GM19025 (cell line): Measurements from ENCODE around the gene CAST.

Experiments
- ATAC-seq: cut with Tn5 transposase; IDR thresholded peaks from one replicate; pipeline ENCODE4 v1.9.1; 2021; ENCODE audit warnings: mild to moderate bottlenecking, low read depth, moderate library complexity; ENCODE audit not compliant: unreplicated experiment

CAST gene

DNA sequence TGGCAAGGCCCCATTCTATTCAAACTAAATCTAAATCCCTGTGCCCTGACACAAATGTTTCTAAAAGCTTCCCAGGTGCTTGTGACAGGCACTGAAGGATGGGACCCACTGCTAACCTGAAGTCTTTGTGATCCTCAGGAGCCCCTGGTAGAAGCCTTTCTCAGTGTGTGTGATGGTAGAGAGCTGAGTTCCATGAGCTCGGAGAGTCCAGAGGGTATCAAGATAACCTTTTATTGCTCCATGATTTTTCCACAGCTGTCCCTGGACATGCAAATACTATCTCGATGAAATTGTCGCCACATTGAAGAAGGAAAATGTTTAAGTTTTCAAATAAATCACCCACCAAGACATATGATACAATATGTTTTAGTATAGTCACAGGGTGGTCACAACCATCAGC is 7.7 kb downstream of the CAST start:
- ATAC-seq, result no peak

DNA sequence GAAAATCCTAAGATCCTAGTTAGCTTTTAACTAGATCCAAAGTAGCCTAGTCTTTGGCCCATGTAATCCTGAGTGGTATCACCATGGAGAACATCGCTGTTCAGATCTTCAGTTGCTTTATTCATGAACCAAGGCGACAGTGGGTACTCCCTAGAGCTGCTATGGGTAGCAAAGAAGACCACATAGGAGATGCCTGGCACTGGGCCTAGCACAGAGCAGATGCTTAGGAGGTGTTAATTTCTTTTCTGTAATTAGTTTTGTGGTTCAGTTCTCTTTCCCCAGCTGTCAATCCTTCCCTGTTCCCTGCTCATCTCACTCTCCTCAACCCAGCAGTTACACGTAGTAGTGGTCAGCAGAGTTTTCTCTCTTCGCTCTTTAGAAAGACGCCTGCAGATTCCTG is 9.3 kb downstream of the CAST start:
- no peak for ATAC-seq

DNA sequence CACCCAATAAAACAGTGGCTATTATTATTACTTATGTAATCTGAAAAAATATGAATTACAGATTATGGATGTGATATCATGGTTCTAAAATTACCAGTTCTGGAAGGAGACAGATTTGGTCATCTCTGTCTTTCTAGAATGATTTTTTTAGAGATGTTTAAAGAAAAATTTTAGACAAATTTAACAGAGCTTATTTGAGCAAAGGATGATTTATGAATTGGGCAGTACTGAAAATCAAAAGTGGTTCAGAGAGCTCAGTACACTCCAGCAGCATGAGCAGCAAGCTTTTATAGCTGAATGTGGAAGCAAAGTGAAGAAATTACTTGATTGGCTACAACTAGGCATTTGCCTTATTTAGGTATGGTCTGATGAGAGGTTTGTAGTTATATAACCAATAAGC is 11.0 kb downstream of the CAST start:
- no peak for ATAC-seq

DNA sequence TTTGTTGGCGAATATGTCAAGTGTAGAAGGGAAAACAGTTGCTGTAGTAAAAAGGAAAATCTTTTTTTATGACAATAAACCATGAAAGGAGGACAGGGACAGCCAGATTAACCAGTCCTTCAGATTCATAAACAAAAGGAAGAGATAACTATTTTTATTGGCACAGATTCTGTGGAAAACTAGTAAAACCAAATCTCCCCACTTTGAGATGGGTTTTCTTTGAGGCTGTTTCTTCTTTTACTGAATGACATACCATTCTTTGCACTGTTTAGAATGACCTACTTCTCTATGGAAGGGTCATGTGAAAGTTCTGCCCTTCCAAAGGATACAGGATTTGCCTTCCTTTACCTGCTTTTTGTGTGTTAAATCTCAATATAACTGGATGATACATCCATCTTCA is 13.7 kb downstream of the CAST start:
- no peak for ATAC-seq

DNA sequence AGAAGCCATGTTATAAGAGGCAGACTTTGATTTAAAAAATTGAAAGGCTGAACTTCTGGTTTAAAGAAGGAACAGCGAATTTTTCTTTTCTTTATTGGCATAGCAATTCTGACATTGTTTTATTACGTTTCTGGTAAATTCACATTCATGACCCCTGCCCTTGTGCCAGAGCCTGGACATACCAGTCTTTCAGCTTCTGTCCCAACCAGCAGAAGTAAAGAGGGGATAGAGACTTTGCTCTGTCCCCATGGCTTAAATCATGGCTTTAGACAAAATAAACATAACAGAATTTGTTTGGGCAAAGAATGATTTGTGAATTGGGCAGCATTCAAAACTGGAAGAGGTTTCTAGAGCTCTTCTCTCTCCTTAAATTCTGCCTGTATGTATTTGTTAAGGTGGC is 15.3 kb downstream of the CAST start:
- no peak for ATAC-seq

DNA sequence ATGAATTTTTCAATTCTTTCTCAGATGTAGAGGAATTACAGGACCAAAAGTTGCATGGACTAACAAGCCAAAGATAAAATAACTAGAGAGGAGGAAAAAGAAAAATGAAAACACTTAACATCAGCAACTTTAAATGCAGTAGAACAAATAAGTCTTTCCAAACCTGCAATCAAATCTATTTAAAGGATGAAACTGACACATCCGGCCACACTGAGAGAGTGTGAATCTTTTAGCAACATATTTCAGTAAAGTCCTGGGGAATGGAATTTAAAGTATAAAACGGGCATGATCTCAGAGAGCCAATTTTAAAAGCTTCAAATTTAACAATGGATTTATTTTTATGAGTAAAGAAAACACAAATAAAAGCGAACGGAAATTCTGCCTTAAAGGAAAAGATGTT is 17.1 kb downstream of the CAST start:
- no peak for ATAC-seq

DNA sequence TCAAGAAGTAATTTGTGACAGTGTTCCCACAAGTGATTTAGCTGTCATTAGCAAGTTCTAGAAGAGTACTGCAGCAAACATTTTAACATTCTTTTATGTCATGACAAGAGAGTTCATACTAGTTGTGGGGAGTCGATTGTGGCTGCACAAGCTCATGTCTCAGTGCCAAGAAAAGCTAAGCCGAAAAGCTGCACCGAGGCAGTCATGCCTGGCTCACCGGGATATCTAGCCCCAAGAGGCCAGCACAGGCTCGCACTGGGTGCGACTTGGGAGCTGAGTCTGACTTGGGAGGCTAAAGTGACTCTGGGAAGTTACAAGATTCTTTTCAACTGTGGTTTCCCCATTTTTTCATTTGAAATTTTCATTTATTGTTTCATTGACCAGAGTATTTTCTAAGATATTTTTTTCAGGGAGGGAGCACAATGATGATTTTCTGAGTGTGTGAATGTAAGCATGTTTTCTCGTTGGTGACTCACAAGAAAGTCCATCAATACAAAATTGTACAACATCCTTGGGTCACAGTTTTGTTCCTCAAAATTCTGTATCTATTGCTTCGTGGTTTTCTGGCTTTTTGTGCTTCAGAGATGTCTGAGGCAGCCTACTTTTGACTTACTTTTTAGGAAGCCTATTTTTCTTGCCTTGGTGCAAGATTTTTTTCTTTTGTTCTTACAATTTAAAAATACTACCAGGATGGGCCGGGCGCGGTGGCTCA is 18.7 kb downstream of the CAST start:
- no peak for ATAC-seq

DNA sequence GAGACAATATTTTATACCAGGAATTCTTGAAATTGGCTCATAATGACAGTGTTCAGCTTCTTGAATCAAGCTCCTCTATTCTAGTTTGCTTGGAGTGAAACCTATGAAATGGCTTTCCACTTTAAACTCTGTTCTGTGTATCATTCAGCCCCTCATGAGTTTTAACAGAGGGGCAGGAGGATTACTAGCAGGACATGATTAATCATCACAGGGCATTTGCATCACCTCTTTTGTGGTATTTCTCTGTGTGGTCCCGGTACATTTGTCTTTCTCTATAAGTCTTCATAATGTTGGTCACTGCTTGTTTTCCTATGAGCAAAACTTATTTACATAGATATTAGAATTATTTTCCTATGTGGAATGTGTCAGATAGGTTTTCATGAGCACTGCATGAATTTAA is 21.2 kb downstream of the CAST start:
- ATAC-seq, result no peak

DNA sequence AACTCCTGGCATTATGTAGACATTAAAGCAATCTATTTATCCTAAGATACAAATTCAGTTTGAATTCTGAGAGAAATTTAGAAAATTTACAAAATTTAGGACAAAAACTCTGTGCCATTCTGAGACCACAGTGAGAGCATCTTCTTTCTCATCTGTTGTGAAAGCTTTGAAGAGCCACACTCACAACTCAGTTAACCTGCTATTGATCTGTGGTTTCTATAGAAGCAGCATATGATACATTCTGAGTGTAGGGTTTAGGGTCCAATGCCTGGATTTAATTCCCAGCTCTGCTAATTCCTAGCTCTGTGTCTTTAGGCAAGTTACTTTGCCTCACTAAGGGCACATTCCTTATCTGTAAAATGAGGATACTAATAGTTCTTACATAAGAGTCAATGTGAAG is 21.6 kb downstream of the CAST start:
- no peak for ATAC-seq

DNA sequence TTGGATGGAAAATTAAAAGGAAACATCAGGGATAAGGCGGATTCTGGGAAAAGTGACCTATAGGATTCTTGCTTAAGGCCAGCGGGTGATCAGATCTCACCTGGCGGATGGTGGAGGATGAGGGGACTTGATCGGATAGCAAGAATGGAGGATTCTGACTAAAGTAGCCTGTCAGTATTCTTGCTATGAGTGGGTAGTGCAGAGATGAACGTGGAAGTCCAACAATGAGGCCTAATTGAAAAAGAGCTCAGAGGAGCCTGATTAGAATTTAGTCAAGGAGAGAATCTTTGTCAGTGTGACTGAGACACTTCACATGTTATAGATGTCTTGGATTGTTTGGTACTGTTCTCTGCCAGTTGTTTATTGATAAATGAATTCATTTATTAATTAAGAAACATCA is 24.9 kb downstream of the CAST start:
- ATAC-seq, result no peak

DNA sequence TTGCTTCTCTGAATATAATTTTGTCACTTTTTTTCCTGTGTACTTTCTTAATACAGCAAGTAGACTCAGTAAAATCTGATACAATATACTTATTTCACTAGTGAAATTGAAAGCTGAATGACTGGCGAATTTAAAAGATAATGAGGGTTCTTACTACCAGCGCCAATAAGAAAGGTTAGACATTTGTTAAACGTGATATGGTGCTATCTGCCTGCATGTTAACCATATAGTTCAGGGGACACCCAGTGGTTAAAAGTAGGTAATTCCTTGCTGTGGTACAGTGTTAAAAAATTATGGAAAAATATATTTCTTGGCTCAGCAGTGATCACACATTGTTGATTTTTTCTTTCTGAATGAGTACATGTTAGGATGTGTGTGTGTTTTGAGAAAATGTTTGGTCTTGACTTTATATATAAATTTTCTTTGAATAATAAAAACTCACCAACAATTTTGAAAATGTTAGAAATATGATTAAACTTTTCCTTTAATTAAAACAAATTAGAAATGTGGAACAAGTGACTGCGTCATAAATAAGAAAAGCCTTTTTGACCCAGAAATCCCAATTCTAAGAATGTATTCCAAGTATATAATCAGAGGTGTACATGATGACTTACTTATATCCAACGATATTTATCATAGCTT is 25.8 kb downstream of the CAST start:
- peak; percentile 68 for ATAC-seq

DNA sequence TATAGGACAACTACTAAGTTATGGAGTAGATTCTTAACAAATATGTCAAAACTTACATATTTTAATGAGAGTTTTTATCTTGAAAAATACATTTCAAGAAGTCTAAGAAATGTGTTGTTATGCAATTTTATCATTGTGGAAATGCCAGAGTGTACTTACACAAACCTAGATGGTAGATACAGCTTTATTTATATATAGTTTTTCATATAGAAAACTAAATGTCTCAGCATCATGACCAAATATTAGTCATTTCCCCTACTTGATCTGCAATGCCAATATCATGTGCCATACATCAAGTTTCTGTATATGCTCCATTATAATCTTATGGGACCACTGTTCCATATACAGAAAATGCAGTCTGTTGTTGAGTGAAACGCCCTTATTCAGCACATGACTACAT is 28.7 kb downstream of the CAST start:
- ATAC-seq, result no peak

DNA sequence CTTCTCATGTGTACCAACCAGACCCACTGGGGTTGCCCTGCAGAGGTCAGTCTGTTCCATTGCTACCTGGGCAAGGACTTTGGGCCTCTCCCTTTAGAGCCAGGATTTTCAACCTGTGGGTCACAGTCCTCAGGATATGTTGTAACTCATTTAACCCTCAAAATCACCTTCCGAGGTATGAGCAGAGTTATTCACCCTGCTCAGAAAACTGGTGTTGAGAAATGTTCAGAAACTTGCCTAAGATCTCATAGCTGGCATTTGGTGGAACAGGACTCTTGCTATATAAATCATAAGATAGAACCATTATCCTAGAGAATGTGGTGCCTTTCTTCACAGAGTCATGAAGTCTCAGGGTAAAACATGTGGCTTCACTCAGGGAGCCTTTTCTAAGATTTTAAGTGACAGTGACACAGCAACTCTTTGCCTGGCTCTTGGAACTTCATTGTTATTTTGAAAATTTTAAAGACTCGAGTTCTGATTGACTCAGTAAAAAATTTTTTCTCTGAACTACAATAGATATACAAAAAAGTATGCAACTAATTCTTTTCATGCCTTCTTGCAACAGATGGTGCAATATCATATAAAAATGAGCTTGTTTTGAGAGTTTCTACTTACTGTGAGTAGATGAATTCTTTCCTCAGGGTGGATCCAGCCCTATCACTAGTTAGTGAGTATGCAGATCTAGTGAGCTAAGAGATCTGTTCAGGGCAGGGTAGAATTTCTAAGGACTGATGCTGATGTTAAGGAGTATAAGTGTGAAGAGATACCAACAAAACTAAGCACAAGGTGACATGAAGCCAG is 29.5 kb downstream of the CAST start:
- no peak for ATAC-seq

DNA sequence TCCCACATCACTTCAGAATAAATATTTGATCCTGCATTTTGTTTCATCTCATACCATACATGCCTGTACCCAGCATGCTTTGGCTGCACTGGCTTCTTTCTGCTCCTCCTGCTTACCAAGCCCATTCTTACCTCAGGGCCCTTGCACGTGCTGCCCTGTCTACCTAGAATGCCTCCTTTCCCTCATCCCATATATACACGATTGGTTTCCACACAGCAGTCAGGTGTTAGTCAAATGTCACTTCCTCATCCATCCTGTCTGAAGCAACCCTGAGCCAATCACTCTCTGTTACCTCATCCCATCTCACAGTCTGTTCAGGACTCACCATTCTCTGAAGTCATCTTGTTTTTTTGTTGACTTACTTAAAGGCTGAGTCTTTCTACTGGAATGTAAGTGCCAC is 30.3 kb downstream of the CAST start:
- ATAC-seq, result no peak

DNA sequence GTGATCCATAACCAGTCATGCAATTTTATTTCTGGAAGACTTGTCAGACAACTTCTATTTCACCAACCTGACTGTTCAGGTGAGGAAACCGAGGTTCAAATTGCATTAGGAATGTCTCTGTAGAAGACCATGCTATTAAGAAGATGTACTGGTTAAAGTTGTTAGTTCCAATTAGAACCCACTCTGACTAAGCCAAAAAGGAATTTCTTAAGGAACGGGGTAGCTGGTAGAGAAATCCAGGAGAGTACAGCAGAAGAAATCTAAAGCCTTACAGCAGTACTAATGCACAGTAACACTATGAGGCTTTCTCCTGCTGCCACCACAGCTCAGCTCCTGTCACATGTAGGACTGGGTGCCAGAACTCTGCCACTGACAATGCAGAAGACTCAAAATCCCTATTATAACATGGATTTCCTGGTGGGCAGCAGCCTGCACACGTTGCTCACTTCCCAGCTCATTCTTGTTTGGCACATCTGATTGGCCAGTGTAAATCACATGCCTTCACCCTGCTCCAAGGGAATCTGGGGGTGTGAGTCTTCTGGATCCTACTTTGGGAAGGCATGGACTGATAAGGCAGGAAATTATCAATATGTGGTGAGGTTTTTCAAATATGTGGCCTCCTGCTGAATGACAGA is 37.1 kb downstream of the CAST start:
- no peak for ATAC-seq

DNA sequence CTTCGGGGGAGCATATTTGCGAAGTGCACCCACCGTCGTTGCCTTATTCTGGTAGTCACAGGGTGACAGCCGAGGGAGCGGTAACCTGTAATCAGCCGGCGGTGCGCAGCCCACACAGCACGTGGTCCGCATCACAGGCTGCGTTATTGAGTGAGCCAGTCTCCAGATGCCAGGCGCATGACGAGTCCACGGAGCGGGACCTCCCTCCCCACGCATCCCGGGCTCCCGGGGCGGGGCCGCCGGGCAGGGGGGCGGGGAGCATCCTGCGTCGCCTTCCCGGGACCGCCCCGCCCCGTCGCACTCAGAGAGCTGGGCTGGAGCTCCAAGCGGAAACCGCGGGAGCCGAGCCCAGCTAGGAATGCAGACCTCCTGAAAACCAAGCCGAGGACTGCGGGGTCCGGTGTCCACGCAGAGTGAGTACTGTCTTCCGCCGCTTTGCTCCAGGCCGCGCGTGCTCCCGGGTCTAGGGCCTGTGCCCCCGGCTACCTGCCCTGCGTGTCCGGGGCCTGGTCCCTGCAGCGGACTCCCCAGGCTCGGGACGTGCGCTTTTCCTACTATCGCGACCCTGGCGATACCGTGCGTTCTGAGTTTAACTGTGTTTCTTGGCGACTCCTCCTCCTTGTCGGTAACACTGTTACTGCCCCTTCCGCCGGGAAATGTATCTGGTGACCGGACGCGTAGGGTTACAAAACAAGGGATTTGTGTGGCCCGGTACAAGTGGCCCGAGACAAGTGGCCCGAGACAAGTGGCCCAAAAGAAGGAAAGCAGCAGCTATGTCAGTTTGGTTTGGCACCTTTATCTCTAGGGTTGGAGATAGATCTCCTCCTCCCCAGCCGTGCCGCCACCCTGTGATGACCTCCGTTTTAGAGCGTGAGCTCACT is 40.6 kb downstream of the CAST start:
- ATAC-seq, result peak; percentile 57

DNA sequence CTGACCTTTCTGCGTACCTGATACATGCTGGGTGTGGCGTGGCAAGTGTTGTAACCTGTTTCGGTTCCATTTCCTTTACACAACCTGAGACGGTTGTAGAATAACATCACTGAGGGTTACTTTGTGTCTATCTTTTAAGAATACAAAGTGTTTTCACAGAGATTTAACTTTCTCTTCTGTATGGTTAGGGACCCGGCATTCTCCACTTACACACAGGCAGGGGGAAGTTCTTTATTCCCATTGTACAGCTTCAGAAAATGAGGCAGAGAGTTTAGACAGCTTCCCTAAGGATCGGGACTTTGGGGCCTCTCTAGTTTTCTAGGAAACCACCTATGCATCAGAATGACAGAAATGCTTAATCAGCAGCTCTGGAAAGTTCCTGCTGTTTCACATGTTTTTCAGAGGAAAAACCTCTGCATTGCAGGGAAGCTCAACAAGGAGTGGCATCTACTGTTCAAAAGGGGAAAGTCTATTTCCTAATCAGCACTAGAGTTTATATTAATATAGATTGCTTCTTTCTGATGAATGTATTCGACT is 41.3 kb downstream of the CAST start:
- ATAC-seq, result peak; percentile 59

DNA sequence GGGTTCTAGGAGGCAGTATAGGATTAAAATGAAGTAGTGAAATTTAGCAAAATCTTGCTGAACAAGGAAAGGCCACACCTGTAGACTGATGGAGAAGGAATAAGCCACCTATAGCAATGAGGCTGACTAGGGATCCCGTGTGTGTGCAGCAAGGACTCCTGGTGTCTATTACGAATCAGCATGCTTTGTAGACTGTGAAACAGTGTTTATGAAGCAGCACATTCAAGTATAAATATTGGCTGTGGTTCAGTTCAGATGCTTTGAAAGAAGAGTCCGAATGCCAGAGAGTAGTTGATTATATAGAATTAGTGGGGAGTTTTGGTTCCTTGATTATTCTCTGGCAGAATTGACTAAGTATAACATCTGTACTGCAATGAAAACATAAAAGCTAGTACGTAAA is 41.8 kb downstream of the CAST start:
- ATAC-seq, result no peak

DNA sequence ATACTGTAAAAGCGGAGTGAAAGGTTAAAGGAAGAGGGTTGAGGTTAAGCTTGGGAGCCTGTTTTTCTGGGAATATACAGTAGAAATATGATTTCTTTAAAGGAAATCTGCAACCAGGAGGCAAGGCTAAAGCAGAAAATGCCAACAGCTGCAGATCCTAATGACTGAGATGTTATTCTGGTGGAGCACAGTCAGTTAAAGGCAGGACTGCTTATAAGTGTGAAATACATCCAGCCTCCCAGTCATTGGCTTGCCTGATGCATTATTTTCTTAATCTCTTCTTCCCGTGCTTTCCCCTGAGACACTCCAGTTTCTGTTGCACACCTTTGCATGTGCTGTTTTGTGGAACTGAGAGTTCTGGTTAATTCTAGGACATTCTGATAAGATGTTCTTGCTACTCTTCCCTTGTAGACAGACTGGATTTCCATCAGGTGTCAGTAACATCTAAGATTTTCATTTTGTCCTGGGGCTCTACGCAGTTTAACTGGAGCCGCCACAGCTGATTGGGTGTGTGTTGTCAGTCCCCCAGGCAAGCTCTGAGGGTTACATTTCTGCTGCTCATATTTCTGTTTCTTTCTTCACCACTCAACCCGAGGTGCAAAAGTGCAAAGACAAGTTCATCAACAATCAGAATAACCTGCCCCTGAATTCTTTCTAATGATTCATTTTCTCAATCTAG is 44.4 kb downstream of the CAST start:
- ATAC-seq, result no peak
